ENCODE measurements around the gene SNAPC4. TPM values are rescaled to one million over a fixed set of nuclear protein-coding genes. Genes with fewer than 3 reads are reported as not detected.

The SNAPC4 gene
- total RNA-seq, 1 experiment from 2014 or later: 7.5 TPM

GRCh38 chr9:136385015-136385414 lies 15.0 kb downstream of the SNAPC4 start:
- CTCF ChIA-PET: interaction anchor here (0.6 kb wide), 1 partner anchor 57 kb away, joined by 7 read pairs; the partner anchor contains the start of gene GPSM1
- H3K9me3 ChIP-seq (ENCODE audit: low read length): no peaks in the 10 kb centered on the region
- no peak overlapping the region for H3K27ac ChIP-seq (ENCODE audit: low read length)
- H3K36me3 ChIP-seq (ENCODE audit: low read depth, low read length): peaks cover 9% of the 10 kb centered on the region; the same call in 1 of the 2 replicates
- H2AFZ ChIP-seq (ENCODE audit: low read length): no peak overlapping the region
- no peaks in the 10 kb centered on the region for H3F3A ChIP-seq (ENCODE audit: low read length, unreplicated experiment)
- no peak for TF ChIP-seq CTCF (conservative IDR thresholded peaks at IDR 0.05; ENCODE audit: low read depth, low read length)
- no peak for TF ChIP-seq EZH2 (IDR thresholded peaks at IDR 0.05; ENCODE audit: low read length, unreplicated experiment)
- no peak for TF ChIP-seq EZH2phosphoT487 (IDR thresholded peaks at IDR 0.05; ENCODE audit: borderline replicate concordance, low read length)
- POLR2A ChIA-PET (ENCODE audit: unreplicated experiment): no interaction called here
- H3K9me2 ChIP-seq (replicated peaks; ENCODE audit: low read length): no peaks in the 10 kb centered on the region
- no peak for ATAC-seq
- no peak overlapping the region for H3K9ac ChIP-seq (ENCODE audit: low read length)
- no peak for DNase-seq
- intact Hi-C loops (cut with micrococcal nuclease): no loop called here
- H3K4me1 ChIP-seq (ENCODE audit: insufficient read depth, low read length): no peaks in the 10 kb centered on the region
- H4K20me1 ChIP-seq (ENCODE audit: low read length): no peaks in the 10 kb centered on the region
- no peaks in the 10 kb centered on the region for H3K79me2 ChIP-seq (ENCODE audit: low read length)
- BruUV-seq (replicated peaks): no TSS peak
- H3K4me3 ChIP-seq (ENCODE audit: low read length): no peak overlapping the region
- no peaks in the 10 kb centered on the region for H3K27me3 ChIP-seq (ENCODE audit: low read length)
- H3K4me2 ChIP-seq (ENCODE audit: low read length): no peak overlapping the region

- H3K36me3 ChIP-seq (ENCODE audit: low read depth, low read length): peaks cover 9% of the 10 kb centered on the region; the same call in 1 of the 2 replicates
- H3K9me2 ChIP-seq (replicated peaks; ENCODE audit: low read length): no peaks in the 10 kb centered on the region
- H3K4me1 ChIP-seq (ENCODE audit: insufficient read depth, low read length): no peaks in the 10 kb centered on the region
- no peak overlapping the region for H3K9ac ChIP-seq (ENCODE audit: low read length)
- H3K27ac ChIP-seq (ENCODE audit: low read length): no peak overlapping the region
- no TSS peak for BruUV-seq (replicated peaks)
- H3K9me3 ChIP-seq (ENCODE audit: low read length): no peaks in the 10 kb centered on the region
- intact Hi-C loops (cut with micrococcal nuclease): no loop called here
- ChIA-PET CTCF (no interaction called here), POLR2A (ENCODE audit: unreplicated experiment) (interaction anchor here (0.6 kb wide), 1 partner anchor 20 kb away, joined by 3 read pairs; the partner anchor contains the start of gene DNLZ)
- H3K79me2 ChIP-seq (ENCODE audit: low read length): no peaks in the 10 kb centered on the region
- TF ChIP-seq EZH2phosphoT487 (IDR thresholded peaks at IDR 0.05; ENCODE audit: borderline replicate concordance, low read length) (no peak), EZH2 (IDR thresholded peaks at IDR 0.05; ENCODE audit: low read length, unreplicated experiment) (no peak), CTCF (conservative IDR thresholded peaks at IDR 0.05; ENCODE audit: low read depth, low read length) (no peak)
- H3K4me2 ChIP-seq (ENCODE audit: low read length): no peak overlapping the region
- no peaks in the 10 kb centered on the region for H3K27me3 ChIP-seq (ENCODE audit: low read length)
- H4K20me1 ChIP-seq (ENCODE audit: low read length): no peaks in the 10 kb centered on the region
- H3K4me3 ChIP-seq (ENCODE audit: low read length): no peak overlapping the region
- DNase-seq (no peak), ATAC-seq (no peak)
- no peaks in the 10 kb centered on the region for H3F3A ChIP-seq (ENCODE audit: low read length, unreplicated experiment)
- H2AFZ ChIP-seq (ENCODE audit: low read length): no peak overlapping the region
These were observed 16.5 kb downstream of the SNAPC4 start for GRCh38 chr9:136383436-136383835.

GRCh38 chr9:136381966-136382513 lies 17.9 kb downstream of the SNAPC4 start:
- Histone ChIP-seq H4K20me1 (ENCODE audit: low read length) (no peaks in the 10 kb centered on the region), H3K9me2 (replicated peaks; ENCODE audit: low read length) (no peaks in the 10 kb centered on the region), H3K27ac (ENCODE audit: low read length) (no peak overlapping the region), H3F3A (ENCODE audit: low read length, unreplicated experiment) (no peaks in the 10 kb centered on the region), H3K4me2 (ENCODE audit: low read length) (no peak overlapping the region), H2AFZ (ENCODE audit: low read length) (no peak overlapping the region), H3K4me1 (ENCODE audit: insufficient read depth, low read length) (no peaks in the 10 kb centered on the region), H3K9me3 (ENCODE audit: low read length) (no peaks in the 10 kb centered on the region), H3K4me3 (ENCODE audit: low read length) (no peak overlapping the region), H3K9ac (ENCODE audit: low read length) (no peak overlapping the region), H3K36me3 (ENCODE audit: low read depth, low read length) (peaks cover 5% of the 10 kb centered on the region; the same call in 1 of the 2 replicates), H3K27me3 (ENCODE audit: low read length) (no peaks in the 10 kb centered on the region), H3K79me2 (ENCODE audit: low read length) (no peaks in the 10 kb centered on the region)
- ChIA-PET POLR2A (ENCODE audit: unreplicated experiment) (no interaction called here), CTCF (no interaction called here)
- no peak for TF ChIP-seq EZH2phosphoT487 (IDR thresholded peaks at IDR 0.05; ENCODE audit: borderline replicate concordance, low read length)
- TF ChIP-seq EZH2 (IDR thresholded peaks at IDR 0.05; ENCODE audit: low read length, unreplicated experiment): no peak
- no peak for TF ChIP-seq CTCF (conservative IDR thresholded peaks at IDR 0.05; ENCODE audit: low read depth, low read length)
- DNase-seq: no peak
- no TSS peak for BruUV-seq (replicated peaks)
- intact Hi-C loops (cut with micrococcal nuclease): no loop called here
- ATAC-seq: no peak
